ENCODE results near the gene SUV39H1.

Gene SUV39H1

DNA sequence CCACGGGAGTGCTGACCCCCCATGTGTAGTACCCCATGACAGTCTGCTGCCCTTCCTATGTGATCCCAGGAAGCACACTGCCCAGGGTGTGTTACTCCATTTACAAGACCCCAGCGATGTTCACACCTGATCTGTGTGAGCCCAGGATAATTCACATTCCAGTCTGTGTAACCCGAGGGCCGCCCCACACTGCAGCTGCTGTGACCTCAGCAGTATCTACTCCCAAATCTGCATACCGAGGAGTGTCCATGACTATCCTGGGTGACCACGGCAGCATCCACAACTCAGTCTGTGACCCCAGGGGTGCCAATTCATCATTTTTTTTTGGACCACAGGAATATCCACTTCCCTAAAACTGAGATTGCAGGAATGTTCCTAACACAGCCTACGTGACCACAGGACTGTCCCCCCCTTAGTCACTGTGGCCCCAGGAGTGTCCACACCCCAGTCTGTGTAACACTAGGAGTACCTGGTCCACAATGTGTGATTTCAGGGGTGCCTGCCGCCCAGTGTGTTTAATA is 57.2 kb downstream of the SUV39H1 start:
- no peaks in the 10 kb centered on the region for H3K9me3 ChIP-seq (ENCODE audit: low read depth, low read length)
- DNase-seq (ENCODE audit: low read depth, low spot score): no peak
- H3K4me3 ChIP-seq: no peak overlapping the region
- H3K27ac ChIP-seq: no peak overlapping the region
- no peak for TF ChIP-seq FOXP2 (optimal IDR thresholded peaks at IDR 0.05; ENCODE audit: control extremely low read depth, extremely low read length, insufficient read depth)
- no peak for TF ChIP-seq EZH2 (IDR thresholded peaks at IDR 0.05)
- TF ChIP-seq POLR2AphosphoS5 (IDR thresholded peaks at IDR 0.05; ENCODE audit: borderline replicate concordance, low read depth, low read length): no peak
- no peak overlapping the region for H3K9ac ChIP-seq (ENCODE audit: insufficient read length)
- H3K36me3 ChIP-seq (ENCODE audit: insufficient read depth, low read length): no peaks in the 10 kb centered on the region

DNA sequence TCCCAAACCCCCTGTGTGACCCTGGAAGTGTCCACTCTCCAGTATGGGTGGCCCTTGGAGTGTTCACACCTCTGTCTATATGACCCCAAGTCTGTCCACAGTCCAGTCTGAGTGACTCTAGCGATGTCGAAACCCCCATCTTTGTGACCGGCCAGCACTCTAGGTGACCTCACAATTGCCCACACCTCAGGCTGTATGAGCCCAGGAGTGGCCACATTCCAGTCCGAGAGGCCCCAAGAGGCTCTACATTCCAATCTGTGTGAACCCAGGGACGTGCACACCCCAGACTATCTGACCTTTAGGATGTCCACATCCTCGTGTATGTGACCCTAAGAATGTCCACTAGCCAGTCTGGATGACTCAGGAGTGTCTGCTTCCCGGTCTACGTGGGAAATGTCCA is 57.7 kb downstream of the SUV39H1 start:
- H3K9ac ChIP-seq (ENCODE audit: insufficient read length): no peak overlapping the region
- DNase-seq (ENCODE audit: low read depth, low spot score): no peak

More for the DNA sequence above, 57.7 kb downstream of the SUV39H1 start:
- no peak overlapping the region for H3K27ac ChIP-seq
- TF ChIP-seq FOXP2 (optimal IDR thresholded peaks at IDR 0.05; ENCODE audit: control extremely low read depth, extremely low read length, insufficient read depth) (no peak), EZH2 (IDR thresholded peaks at IDR 0.05) (no peak), POLR2AphosphoS5 (IDR thresholded peaks at IDR 0.05; ENCODE audit: borderline replicate concordance, low read depth, low read length) (no peak)
- H3K4me3 ChIP-seq: no peak overlapping the region
- H3K36me3 ChIP-seq (ENCODE audit: insufficient read depth, low read length): no peaks in the 10 kb centered on the region
- H3K9me3 ChIP-seq (ENCODE audit: low read depth, low read length): no peaks in the 10 kb centered on the region
